ENCODE data around the gene TPGS1.

Gene TPGS1

GRCh38 chr19:506404-507285 is 652 bp upstream of the TPGS1 start:
- peak; percentile 100 for DNase-seq (ENCODE audit: low read depth)
- peak; percentile 88 for TF ChIP-seq CTCF (conservative IDR thresholded peaks at IDR 0.05; ENCODE audit: control insufficient read depth, insufficient read depth, low read depth, low read length)
- H3K4me3 ChIP-seq (ENCODE audit: control insufficient read depth, low read depth, low read length), result peak overlapping the region; percentile 80

- peak overlapping the region; percentile 80 for H3K4me3 ChIP-seq (ENCODE audit: control insufficient read depth, low read depth, low read length)
- no peak for TF ChIP-seq CTCF (conservative IDR thresholded peaks at IDR 0.05; ENCODE audit: control insufficient read depth, insufficient read depth, low read depth, low read length)
- no peak for DNase-seq (ENCODE audit: low read depth)
Observed at GRCh38 chr19:508204-509150, 1.2 kb downstream of the TPGS1 start.

GRCh38 chr19:510606-511100 is 3.4 kb downstream of the TPGS1 start:
- no peak overlapping the region for H3K4me3 ChIP-seq (ENCODE audit: control insufficient read depth, low read depth, low read length)
- peak; percentile 95 for TF ChIP-seq CTCF (conservative IDR thresholded peaks at IDR 0.05; ENCODE audit: control insufficient read depth, insufficient read depth, low read depth, low read length)

GRCh38 chr19:511101-511851 is 4.0 kb downstream of the TPGS1 start:
- TF ChIP-seq CTCF (conservative IDR thresholded peaks at IDR 0.05; ENCODE audit: control insufficient read depth, insufficient read depth, low read depth, low read length), result no peak
- no peak overlapping the region for H3K4me3 ChIP-seq (ENCODE audit: control insufficient read depth, low read depth, low read length)
- no peak for DNase-seq (ENCODE audit: low read depth)

More at GRCh38 chr19:510606-511100, 3.4 kb downstream of the TPGS1 start:
- DNase-seq (ENCODE audit: low read depth), result peak; percentile 85

- no peak for TF ChIP-seq CTCF (conservative IDR thresholded peaks at IDR 0.05; ENCODE audit: control insufficient read depth, insufficient read depth, low read depth, low read length)
Observed at GRCh38 chr19:512547-513365, 5.5 kb downstream of the TPGS1 start.

More at GRCh38 chr19:512547-513365, 5.5 kb downstream of the TPGS1 start:
- no peak for DNase-seq (ENCODE audit: low read depth)
- no peak overlapping the region for H3K4me3 ChIP-seq (ENCODE audit: control insufficient read depth, low read depth, low read length)
